Measurements from ENCODE around the gene CYP26B1. TPM values are rescaled to one million over a fixed set of nuclear protein-coding genes. Genes with fewer than 3 reads are reported as not detected.

The CYP26B1 gene
- polyA plus RNA-seq, 5 donors: 3.5 to 7.1 (median 5.5) TPM

- no peak for DNase-seq
Measured at GRCh38 chr2:72130659-72131360, 16.9 kb downstream of the CYP26B1 start.

GRCh38 chr2:72129681-72130340 lies 17.9 kb downstream of the CYP26B1 start:
- DNase-seq: no peak

- no peak for DNase-seq
Measured at GRCh38 chr2:72128843-72129227, 18.8 kb downstream of the CYP26B1 start.

- no peak for DNase-seq
Measured at GRCh38 chr2:72128059-72128842, 19.4 kb downstream of the CYP26B1 start.

- no peak for DNase-seq
Measured at GRCh38 chr2:72127401-72128058, 20.1 kb downstream of the CYP26B1 start.

- no peak for DNase-seq
Measured at GRCh38 chr2:72126186-72127100, 21.2 kb downstream of the CYP26B1 start.

- no peak for DNase-seq
Measured at GRCh38 chr2:72124376-72124775, 23.3 kb downstream of the CYP26B1 start.

GRCh38 chr2:72121153-72121552 lies 26.5 kb downstream of the CYP26B1 start:
- DNase-seq: no peak

GRCh38 chr2:72118951-72119350 lies 28.7 kb downstream of the CYP26B1 start:
- DNase-seq: no peak

- DNase-seq: no peak
Measured at GRCh38 chr2:72118386-72118785, 29.3 kb downstream of the CYP26B1 start.

- DNase-seq: no peak
Measured at GRCh38 chr2:72117718-72118117, 29.9 kb downstream of the CYP26B1 start.

- no peak for DNase-seq
Measured at GRCh38 chr2:72117029-72117428, 30.6 kb downstream of the CYP26B1 start.

- DNase-seq: no peak
Measured at GRCh38 chr2:72116081-72116533, 31.6 kb downstream of the CYP26B1 start.

GRCh38 chr2:72115110-72116080 lies 32.3 kb downstream of the CYP26B1 start:
- DNase-seq: no peak

GRCh38 chr2:72114693-72115051 lies 33.0 kb downstream of the CYP26B1 start:
- no peak for DNase-seq

- DNase-seq: no peak
Measured at GRCh38 chr2:72113847-72114692, 33.6 kb downstream of the CYP26B1 start.

GRCh38 chr2:72112981-72113846 lies 34.4 kb downstream of the CYP26B1 start:
- no peak for DNase-seq

GRCh38 chr2:72112401-72112800 lies 35.3 kb downstream of the CYP26B1 start:
- no peak for DNase-seq
